HepG2 (cell line): ENCODE measurements around the gene HOXD9. TPM values are rescaled to one million over a fixed set of nuclear protein-coding genes. Genes with fewer than 3 reads are reported as not detected.

Source experiments
- ATAC-seq: fragments of 200-7000 bp; cut with Tn5 transposase; 3 replicates; pipeline ENCODE4 v1.9.1; 2020; ENCODE audit warnings: mild to moderate bottlenecking, moderate library complexity
- BruUV-seq: library from RNA; stranded (reverse); fragments of 400-500 nt; replicated peaks from 2 replicates; lab custom pipeline; 2021; lab: Mats Ljungman, UMichigan
- CTCF ChIA-PET: fragments of 300-600 bp; formaldehyde crosslinking; extraction: SDS; loops from one replicate; lab custom pipeline; 2021; ENCODE audit warnings: low total read pairs, inconsistent platforms, low intra/inter-chr PET ratio; lab: Yijun Ruan, JAX
- POLR2A ChIA-PET: fragments of 350-600 bp; sonication (Branson Sonifier 250); formaldehyde crosslinking; loops from one replicate; lab custom pipeline; 2020; ENCODE audit warnings: antibody characterized with exemption, inconsistent platforms; lab: Yijun Ruan, JAX
- DNase-seq: peaks from one replicate; pipeline ENCODE4 v3.0.0-alpha.2; 2015; ENCODE audit warnings: low spot score
- FAIRE-seq: peaks from 3 replicates; lab custom pipeline; 2011; peaks lifted over from hg19 to GRCh38; lab: Jason Lieb, UNC
- H2AFZ ChIP-seq: one replicate; pipeline ENCODE4 v1.6.1; 2011; ENCODE audit warnings: low read length, inconsistent platforms
- H3K27ac ChIP-seq: fragments of 300-600 bp; 3 replicates; pipeline ENCODE4 v1.8.0; 2011; ENCODE audit warnings: mixed run types, mild to moderate bottlenecking, mixed read lengths, low read length, inconsistent platforms; ENCODE audit not compliant: insufficient read depth; ENCODE audit errors: extremely low read length
- H3K27me3 ChIP-seq, 2 experiments: fragments of 200-600 bp in 1 of 2; 2 replicates in 1 of 2; 3 replicates in 1 of 2; pipeline versions ENCODE4 v1.6.0 to v1.8.0; 2011; ENCODE audit warnings: low read length in 2 of 2, mild to moderate bottlenecking in 2 of 2, moderate library complexity in 2 of 2, inconsistent platforms in 1 of 2; ENCODE audit not compliant: insufficient read depth in 2 of 2, control insufficient read depth in 1 of 2
- H3K36me3 ChIP-seq, 2 experiments: fragments of 200-600 bp in 1 of 2; replicated peaks in 1 of 2; 2 replicates in 1 of 2; 3 replicates in 1 of 2; pipeline versions ENCODE4 v1.5.1 to v1.8.0; 2011; ENCODE audit warnings: low read length in 2 of 2, inconsistent platforms in 1 of 2; ENCODE audit not compliant: insufficient read depth in 2 of 2, control insufficient read depth in 1 of 2
- H3K4me1 ChIP-seq: 2 replicates; pipeline ENCODE4 v1.5.1; 2012; ENCODE audit warnings: low read length, inconsistent platforms; ENCODE audit not compliant: insufficient read depth
- H3K4me2 ChIP-seq: 2 replicates; pipeline ENCODE4 v1.6.0; 2011; ENCODE audit warnings: low read depth, low read length, inconsistent platforms
- H3K4me3 ChIP-seq, 3 experiments: fragments of 200-600 bp in 1 of 3; sonication (generic), shearing (Covaris generic) in 1 of 3; replicated peaks in 1 of 3; 2 replicates each; pipeline ENCODE4 v1.5.1; 2011 to 2016; ENCODE audit warnings: low read length in 3 of 3, inconsistent platforms in 2 of 3, low read depth in 2 of 3, mild to moderate bottlenecking in 2 of 3, control low read depth in 1 of 3, mixed read lengths in 1 of 3; ENCODE audit not compliant: insufficient read depth in 1 of 3
- H3K79me2 ChIP-seq: one replicate; pipeline ENCODE4 v1.6.1; 2011; ENCODE audit warnings: low read length, inconsistent platforms; ENCODE audit not compliant: insufficient read depth
- H3K9ac ChIP-seq: 2 replicates; pipeline ENCODE4 v1.6.0; 2011; ENCODE audit warnings: mild to moderate bottlenecking, low read depth, low read length, inconsistent platforms; ENCODE audit not compliant: insufficient read depth
- H3K9me3 ChIP-seq: 2 replicates; pipeline ENCODE4 v1.5.1; 2012; ENCODE audit warnings: mild to moderate bottlenecking, low read length
- H4K20me1 ChIP-seq: 2 replicates; pipeline ENCODE4 v1.6.0; 2011; ENCODE audit warnings: inconsistent platforms, mild to moderate bottlenecking, low read length, moderate library complexity; ENCODE audit not compliant: insufficient read depth
- FOXK2 ChIP-seq: fragments of 450-650 bp; IDR thresholded peaks from 2 replicates; pipeline ENCODE4 v1.6.1; 2016
- KLF13 ChIP-seq: sonication (generic); formaldehyde crosslinking; IDR thresholded peaks from 2 replicates; pipeline ENCODE4 v1.4.0; 2020; ENCODE audit warnings: mild to moderate bottlenecking, missing genetic modification reagents
- ZBTB7A ChIP-seq: sonication (generic); formaldehyde crosslinking; IDR thresholded peaks from 2 replicates; pipeline ENCODE4 v1.8.0; 2022; ENCODE audit warnings: mild to moderate bottlenecking, missing genetic modification reagents
- ZNF235 ChIP-seq: sonication (generic); formaldehyde crosslinking; IDR thresholded peaks from 2 replicates; pipeline ENCODE4 v1.8.1; 2023; ENCODE audit warnings: mild to moderate bottlenecking, missing genetic modification reagents, borderline replicate concordance
- ZNF546 ChIP-seq: sonication (generic); formaldehyde crosslinking; conservative IDR thresholded peaks from 2 replicates; pipeline ENCODE4 v1.8.1; 2023; ENCODE audit warnings: mild to moderate bottlenecking, missing genetic modification reagents
- WGBS: methylation state at CpG from one replicate; pipeline ENCODE4 v1.1.6; 2017; ENCODE audit warnings: low lambda C conversion rate; 5-methylcytosine and 5-hydroxymethylcytosine counted together
- in situ Hi-C: cut with HindIII; loops from 2 replicates; pipeline ENCODE4 v1.10.0; 2017; ENCODE audit warnings: low pct_unique_long_range_greater_than_20kb; ENCODE audit not compliant: extremely low pct_ligation_motif_present
- intact Hi-C: fragments of 100-400 bp; cut with micrococcal nuclease; formaldehyde crosslinking; loops from one replicate; pipeline ENCODE4 v1.10.0; 2022; ENCODE audit not compliant: unreplicated experiment
- polyA plus RNA-seq, 8 experiments: library from polyadenylated mRNA; depleted of rRNA in 3 of 8; stranded (reverse) in 7 of 8; unstranded in 1 of 8; fragments of >200 nt; fragmentation: Illumina TruSeq in 4 of 8; extraction: Trizol in 4 of 8; gene quantifications; 2 replicates each; pipeline versions ENCODE4 v1.2.1 to v1.2.3, GENCODE V29; 2011 to 2016; ENCODE audit warnings: low read depth in 4 of 8, missing spikeins in 1 of 8, mixed read lengths in 1 of 8; ENCODE audit not compliant: insufficient read depth in 1 of 8
- total RNA-seq, 5 experiments: library from RNA; depleted of rRNA; stranded (reverse); fragments of >200 nt; fragmentation: Illumina TruSeq; extraction: Trizol; gene quantifications; 2 replicates each; pipeline ENCODE4 v1.2.3, GENCODE V29; 2016; ENCODE audit warnings: low read depth in 1 of 5
- TF ChIP-seq, protein P1 (sequence below): sonication (generic); formaldehyde crosslinking; IDR thresholded peaks from 2 replicates; pipeline ENCODE4 v1.4.0; 2020; ENCODE audit warnings: missing genetic modification reagents
- TF ChIP-seq, protein P2 (sequence below): sonication (generic); formaldehyde crosslinking; IDR thresholded peaks from 2 replicates; pipeline ENCODE4 v1.4.0; 2020; ENCODE audit warnings: missing genetic modification reagents, borderline replicate concordance

HOXD9 gene
- total and polyA plus RNA-seq, 2 of the 13 experiments (the other 11 are each of a cell fraction or from before 2014, with no cell fraction given): not detected

- no peaks in the 10 kb centered on the region; the same call in 1 of the 2 replicates for H4K20me1 ChIP-seq
- peaks cover 31 to 90% of the 10 kb centered on the region in 2 experiments for H3K27me3 ChIP-seq
- no peak for TF ChIP-seq ZBTB7A
- TF ChIP-seq FOXK2: no peak
- TF ChIP-seq, protein P1, sequence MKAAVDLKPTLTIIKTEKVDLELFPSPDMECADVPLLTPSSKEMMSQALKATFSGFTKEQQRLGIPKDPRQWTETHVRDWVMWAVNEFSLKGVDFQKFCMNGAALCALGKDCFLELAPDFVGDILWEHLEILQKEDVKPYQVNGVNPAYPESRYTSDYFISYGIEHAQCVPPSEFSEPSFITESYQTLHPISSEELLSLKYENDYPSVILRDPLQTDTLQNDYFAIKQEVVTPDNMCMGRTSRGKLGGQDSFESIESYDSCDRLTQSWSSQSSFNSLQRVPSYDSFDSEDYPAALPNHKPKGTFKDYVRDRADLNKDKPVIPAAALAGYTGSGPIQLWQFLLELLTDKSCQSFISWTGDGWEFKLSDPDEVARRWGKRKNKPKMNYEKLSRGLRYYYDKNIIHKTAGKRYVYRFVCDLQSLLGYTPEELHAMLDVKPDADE (CRISPR knock-in tag): no peak
- TF ChIP-seq, protein P2, sequence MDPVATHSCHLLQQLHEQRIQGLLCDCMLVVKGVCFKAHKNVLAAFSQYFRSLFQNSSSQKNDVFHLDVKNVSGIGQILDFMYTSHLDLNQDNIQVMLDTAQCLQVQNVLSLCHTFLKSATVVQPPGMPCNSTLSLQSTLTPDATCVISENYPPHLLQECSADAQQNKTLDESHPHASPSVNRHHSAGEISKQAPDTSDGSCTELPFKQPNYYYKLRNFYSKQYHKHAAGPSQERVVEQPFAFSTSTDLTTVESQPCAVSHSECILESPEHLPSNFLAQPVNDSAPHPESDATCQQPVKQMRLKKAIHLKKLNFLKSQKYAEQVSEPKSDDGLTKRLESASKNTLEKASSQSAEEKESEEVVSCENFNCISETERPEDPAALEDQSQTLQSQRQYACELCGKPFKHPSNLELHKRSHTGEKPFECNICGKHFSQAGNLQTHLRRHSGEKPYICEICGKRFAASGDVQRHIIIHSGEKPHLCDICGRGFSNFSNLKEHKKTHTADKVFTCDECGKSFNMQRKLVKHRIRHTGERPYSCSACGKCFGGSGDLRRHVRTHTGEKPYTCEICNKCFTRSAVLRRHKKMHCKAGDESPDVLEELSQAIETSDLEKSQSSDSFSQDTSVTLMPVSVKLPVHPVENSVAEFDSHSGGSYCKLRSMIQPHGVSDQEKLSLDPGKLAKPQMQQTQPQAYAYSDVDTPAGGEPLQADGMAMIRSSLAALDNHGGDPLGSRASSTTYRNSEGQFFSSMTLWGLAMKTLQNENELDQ (CRISPR knock-in tag): no peak
- no peak for TF ChIP-seq ZNF546
- TF ChIP-seq KLF13 (CRISPR knock-in tag): no peak
- TF ChIP-seq ZNF235 (CRISPR knock-in tag): no peak
- H2AFZ ChIP-seq: no peak overlapping the region
- ChIA-PET POLR2A (no interaction called here), CTCF (no interaction called here)
- H3K4me1 ChIP-seq: no peaks in the 10 kb centered on the region
- no peak overlapping the region for H3K27ac ChIP-seq
- H3K9ac ChIP-seq: no peak overlapping the region
- H3K4me3 ChIP-seq: no peak overlapping the region
- BruUV-seq: no TSS peak
- H3K4me2 ChIP-seq: no peak overlapping the region
- no peaks in the 10 kb centered on the region for H3K79me2 ChIP-seq
- in situ Hi-C loops (loop anchor here (10.0 kb wide), 1 partner anchor 1070 kb away; no protein-coding TSS in a partner anchor), intact Hi-C loops (no loop called here)
- WGBS: 40% methylated on average over 45 of the region's 56 CpGs
- no peaks in the 10 kb centered on the region for H3K36me3 ChIP-seq
- no peaks in the 10 kb centered on the region for H3K9me3 ChIP-seq
- no peak for FAIRE-seq
- ATAC-seq: no peak
- DNase-seq: no peak
These were observed 18.0 kb upstream of the HOXD9 start for GRCh38 chr2:176104316-176105077.
